GM21619 (cell line): ENCODE measurements around the gene HIPK2.

Experiments
- ATAC-seq: cut with Tn5 transposase; IDR thresholded peaks from one replicate; pipeline ENCODE4 v1.9.1; 2021; ENCODE audit not compliant: unreplicated experiment

Gene HIPK2

GRCh38 chr7:139699640-139700504 lies 77.9 kb downstream of the HIPK2 start:
- no peak for ATAC-seq

GRCh38 chr7:139698844-139699243 lies 79.0 kb downstream of the HIPK2 start:
- no peak for ATAC-seq

- no peak for ATAC-seq
These were observed 79.5 kb downstream of the HIPK2 start for GRCh38 chr7:139698278-139698677.

- ATAC-seq: no peak
These were observed 80.7 kb downstream of the HIPK2 start for GRCh38 chr7:139697056-139697455.

GRCh38 chr7:139696552-139696951 lies 81.2 kb downstream of the HIPK2 start:
- peak; percentile 58 for ATAC-seq

- ATAC-seq: no peak
These were observed 82.2 kb downstream of the HIPK2 start for GRCh38 chr7:139695588-139695987.

GRCh38 chr7:139695051-139695450 lies 82.7 kb downstream of the HIPK2 start:
- no peak for ATAC-seq

GRCh38 chr7:139694389-139694676 lies 83.5 kb downstream of the HIPK2 start:
- ATAC-seq: no peak

GRCh38 chr7:139693651-139694388 lies 84.0 kb downstream of the HIPK2 start:
- ATAC-seq: no peak

- ATAC-seq: no peak
These were observed 85.1 kb downstream of the HIPK2 start for GRCh38 chr7:139692723-139693122.

- no peak for ATAC-seq
These were observed 86.5 kb downstream of the HIPK2 start for GRCh38 chr7:139691253-139691781.

GRCh38 chr7:139687980-139688632 lies 89.7 kb downstream of the HIPK2 start:
- no peak for ATAC-seq

GRCh38 chr7:139687211-139687954 lies 90.4 kb downstream of the HIPK2 start:
- no peak for ATAC-seq

GRCh38 chr7:139683137-139683921 lies 94.5 kb downstream of the HIPK2 start:
- ATAC-seq: peak; percentile 42

- ATAC-seq: no peak
These were observed 95.4 kb downstream of the HIPK2 start for GRCh38 chr7:139682136-139683013.

- no peak for ATAC-seq
These were observed 96.0 kb downstream of the HIPK2 start for GRCh38 chr7:139681812-139682135.

GRCh38 chr7:139681463-139681755 lies 96.4 kb downstream of the HIPK2 start:
- ATAC-seq: no peak

- ATAC-seq: peak; percentile 45
These were observed 96.9 kb downstream of the HIPK2 start for GRCh38 chr7:139680676-139681462.
